HepG2 (cell line): ENCODE results near the gene P3H4. TPM values are rescaled to one million over a fixed set of nuclear protein-coding genes. Genes with fewer than 3 reads are reported as not detected.
A peak's percentile ranks its signal among the peaks of the same experiment; 100 is the strongest.

ENCODE experiments used
- ADNP ChIP-seq: sonication (generic); formaldehyde crosslinking; IDR thresholded peaks from 2 replicates; pipeline ENCODE4 v1.4.0; 2020; ENCODE audit warnings: missing genetic modification reagents
- ARNTL ChIP-seq: sonication (generic); formaldehyde crosslinking; IDR thresholded peaks from 2 replicates; pipeline ENCODE4 v1.4.0; 2020; ENCODE audit warnings: mild to moderate bottlenecking, missing genetic modification reagents
- ATRX ChIP-seq: sonication (generic); formaldehyde crosslinking; IDR thresholded peaks from 2 replicates; pipeline ENCODE4 v1.4.0; 2020; ENCODE audit warnings: missing genetic modification reagents, borderline replicate concordance
- GZF1 ChIP-seq: sonication (generic); formaldehyde crosslinking; IDR thresholded peaks from 2 replicates; pipeline ENCODE4 v1.5.1; 2020; ENCODE audit warnings: mild to moderate bottlenecking, missing genetic modification reagents
- KDM6A ChIP-seq: IDR thresholded peaks from 2 replicates; pipeline ENCODE4 v1.6.1; 2016; ENCODE audit warnings: low read depth
- LRRFIP1 ChIP-seq: sonication (generic); formaldehyde crosslinking; conservative IDR thresholded peaks from 2 replicates; pipeline ENCODE4 v1.4.0; 2020; ENCODE audit warnings: missing genetic modification reagents
- MAX ChIP-seq: IDR thresholded peaks from 2 replicates; pipeline ENCODE4 v1.6.1; 2012; ENCODE audit warnings: inconsistent platforms
- MAZ ChIP-seq, 2 experiments: sonication (generic) in 1 of 2; formaldehyde crosslinking in 1 of 2; IDR thresholded peaks; 2 replicates each; pipeline versions ENCODE4 v1.5.0 to v1.6.1; 2012 to 2020; ENCODE audit warnings: low read depth in 2 of 2, mild to moderate bottlenecking in 2 of 2, borderline replicate concordance in 1 of 2, improper control_type of control experiment in 1 of 2, low read length in 1 of 2, missing genetic modification reagents in 1 of 2, moderate library complexity in 1 of 2
- MXD3 ChIP-seq: IDR thresholded peaks from 2 replicates; pipeline ENCODE4 v1.6.1; 2016; ENCODE audit warnings: mild to moderate bottlenecking, missing biosample characterization, missing genetic modification reagents
- SIN3A ChIP-seq: IDR thresholded peaks from 2 replicates; pipeline ENCODE4 v1.6.1; 2011; ENCODE audit warnings: low read depth, mild to moderate bottlenecking, control low read depth, low read length, borderline replicate concordance
- SIN3B ChIP-seq: fragments of 150-350 bp; IDR thresholded peaks from 2 replicates; pipeline ENCODE4 v1.6.1; 2014; ENCODE audit warnings: low read length
- SMARCC2 ChIP-seq: fragments of 450-650 bp; IDR thresholded peaks from 2 replicates; pipeline ENCODE4 v1.6.1; 2017; ENCODE audit warnings: antibody characterized with exemption, mild to moderate bottlenecking
- SMARCE1 ChIP-seq: fragments of 450-650 bp; IDR thresholded peaks from 2 replicates; pipeline ENCODE4 v1.6.1; 2017; ENCODE audit warnings: borderline replicate concordance
- SRY ChIP-seq: sonication (generic); formaldehyde crosslinking; IDR thresholded peaks from 2 replicates; pipeline ENCODE4 v1.8.0; 2022; ENCODE audit warnings: mild to moderate bottlenecking, missing genetic modification reagents
- ZFAT ChIP-seq: sonication (generic); formaldehyde crosslinking; conservative IDR thresholded peaks from 2 replicates; pipeline ENCODE4 v1.8.1; 2023; ENCODE audit warnings: missing genetic modification reagents, inconsistent platforms
- ZFP41 ChIP-seq: sonication (generic); formaldehyde crosslinking; IDR thresholded peaks from 2 replicates; pipeline ENCODE4 v1.4.0; 2020; ENCODE audit warnings: mild to moderate bottlenecking, missing genetic modification reagents, borderline replicate concordance
- ZNF138 ChIP-seq: sonication (generic); formaldehyde crosslinking; IDR thresholded peaks from 2 replicates; pipeline ENCODE4 v1.5.0; 2020; ENCODE audit warnings: mild to moderate bottlenecking, low read depth, missing genetic modification reagents
- ZNF275 ChIP-seq: sonication (generic); formaldehyde crosslinking; IDR thresholded peaks from 2 replicates; pipeline ENCODE4 v1.8.0; 2022; ENCODE audit warnings: missing genetic modification reagents, mild to moderate bottlenecking, inconsistent platforms, borderline replicate concordance
- ZNF414 ChIP-seq: sonication (generic); formaldehyde crosslinking; IDR thresholded peaks from 2 replicates; pipeline ENCODE4 v1.5.0; 2020; ENCODE audit warnings: missing genetic modification reagents
- ZNF703 ChIP-seq: sonication (generic); formaldehyde crosslinking; IDR thresholded peaks from 2 replicates; pipeline ENCODE4 v1.5.1; 2020; ENCODE audit warnings: missing genetic modification reagents, mild to moderate bottlenecking, moderate library complexity, borderline replicate concordance
- ZNF850 ChIP-seq: sonication (generic); formaldehyde crosslinking; conservative IDR thresholded peaks from 2 replicates; pipeline ENCODE4 v1.9.0; 2021; ENCODE audit warnings: mild to moderate bottlenecking, missing genetic modification reagents
- ZSCAN5A ChIP-seq: sonication (generic); formaldehyde crosslinking; IDR thresholded peaks from 2 replicates; pipeline ENCODE4 v1.8.0; 2022; ENCODE audit warnings: mild to moderate bottlenecking, missing genetic modification reagents, borderline replicate concordance
- polyA plus RNA-seq, 8 experiments: library from polyadenylated mRNA; depleted of rRNA in 3 of 8; stranded (reverse) in 7 of 8; unstranded in 1 of 8; fragments of >200 nt; fragmentation: Illumina TruSeq in 4 of 8; extraction: Trizol in 4 of 8; gene quantifications; 2 replicates each; pipeline versions ENCODE4 v1.2.1 to v1.2.3, GENCODE V29; 2011 to 2016; ENCODE audit warnings: low read depth in 4 of 8, missing spikeins in 1 of 8, mixed read lengths in 1 of 8; ENCODE audit not compliant: insufficient read depth in 1 of 8
- total RNA-seq, 5 experiments: library from RNA; depleted of rRNA; stranded (reverse); fragments of >200 nt; fragmentation: Illumina TruSeq; extraction: Trizol; gene quantifications; 2 replicates each; pipeline ENCODE4 v1.2.3, GENCODE V29; 2016; ENCODE audit warnings: low read depth in 1 of 5

The P3H4 gene
- total and polyA plus RNA-seq, 2 of the 13 experiments (the other 11 are each of a cell fraction or from before 2014, with no cell fraction given): 37.1 to 50.6 TPM

- no peak for TF ChIP-seq SMARCC2
- TF ChIP-seq ZNF138: no peak
- 0 out of 2 replicates have a peak, but pooled peaks have one; percentile 7 for TF ChIP-seq ARNTL (CRISPR knock-in tag)
- no peak for TF ChIP-seq ZNF414 (CRISPR knock-in tag)
- no peak for TF ChIP-seq SRY (CRISPR knock-in tag)
- TF ChIP-seq ATRX (CRISPR knock-in tag): no peak
- TF ChIP-seq SMARCE1: no peak
- peak; percentile 60; the same call in 1 of the 2 replicates for TF ChIP-seq SIN3A
- no peak for TF ChIP-seq ZNF275 (CRISPR knock-in tag)
- TF ChIP-seq MAX: peak; percentile 1
- no peak; the same call in 1 of the 2 replicates for TF ChIP-seq MAZ (IDR thresholded peaks at IDR 0.05; ENCODE audit: borderline replicate concordance, low read depth, low read length)
- no peak; the same call in none of the 2 replicates for TF ChIP-seq MAZ (CRISPR knock-in tag; IDR thresholded peaks at IDR 0.05; ENCODE audit: low read depth)
- 0 out of 2 replicates have a peak, but pooled peaks have one; percentile 70 for TF ChIP-seq ZFP41 (CRISPR knock-in tag)
- TF ChIP-seq ADNP (CRISPR knock-in tag): no peak
- TF ChIP-seq GZF1 (CRISPR knock-in tag): no peak
- TF ChIP-seq ZNF850 (CRISPR knock-in tag): no peak
- TF ChIP-seq SIN3B: no peak
- TF ChIP-seq ZSCAN5A (CRISPR knock-in tag): no peak
- TF ChIP-seq ZFAT (CRISPR knock-in tag): no peak
- TF ChIP-seq ZNF703 (CRISPR knock-in tag): no peak
- no peak for TF ChIP-seq MXD3 (CRISPR knock-in tag)
- TF ChIP-seq KDM6A (CRISPR knock-in tag): no peak; the same call in 1 of the 2 replicates
- TF ChIP-seq LRRFIP1: no peak
These were observed 18.6 kb downstream of the P3H4 start (continued) for GRCh38 chr17:41792845-41793783.
